SK-N-DZ (cell line): Measurements from ENCODE around the gene HSD17B2.

Experiments used
- DNase-seq: peaks from one replicate; pipeline ENCODE4 v3.0.0-alpha.2; 2015; ENCODE audit warnings: low spot score

The HSD17B2 gene

GRCh38 chr16:82049484-82049883, 14.4 kb downstream of the HSD17B2 start:
- no peak for DNase-seq

- DNase-seq = no peak
These were observed 15.5 kb downstream of the HSD17B2 start for GRCh38 chr16:82050506-82050905.

GRCh38 chr16:82050909-82051357, 15.9 kb downstream of the HSD17B2 start:
- DNase-seq = no peak

GRCh38 chr16:82051656-82052055, 16.6 kb downstream of the HSD17B2 start:
- DNase-seq = no peak

- DNase-seq = no peak
These were observed 20.1 kb downstream of the HSD17B2 start for GRCh38 chr16:82055117-82055516.

- DNase-seq = no peak
These were observed 20.9 kb downstream of the HSD17B2 start for GRCh38 chr16:82055728-82056549.

GRCh38 chr16:82056550-82056896, 21.5 kb downstream of the HSD17B2 start:
- DNase-seq = no peak

GRCh38 chr16:82059161-82059982, 24.3 kb downstream of the HSD17B2 start:
- no peak for DNase-seq

- DNase-seq = no peak
These were observed 24.9 kb downstream of the HSD17B2 start for GRCh38 chr16:82059983-82060421.

- DNase-seq = no peak
These were observed 26.9 kb downstream of the HSD17B2 start for GRCh38 chr16:82061861-82062525.

GRCh38 chr16:82062645-82063058, 27.6 kb downstream of the HSD17B2 start:
- no peak for DNase-seq

- DNase-seq = no peak
These were observed 28.5 kb downstream of the HSD17B2 start for GRCh38 chr16:82063456-82064082.

- DNase-seq = no peak
These were observed 32.2 kb downstream of the HSD17B2 start for GRCh38 chr16:82067042-82067803.

GRCh38 chr16:82067804-82068325, 32.8 kb downstream of the HSD17B2 start:
- DNase-seq = no peak

GRCh38 chr16:82070656-82071369, 35.8 kb downstream of the HSD17B2 start:
- DNase-seq = no peak

- DNase-seq = no peak
These were observed 36.4 kb downstream of the HSD17B2 start for GRCh38 chr16:82071421-82071820.

- no peak for DNase-seq
These were observed 37.3 kb downstream of the HSD17B2 start for GRCh38 chr16:82072313-82072712.

- DNase-seq = no peak
These were observed 39.0 kb downstream of the HSD17B2 start for GRCh38 chr16:82074019-82074558.

- DNase-seq = no peak
These were observed 43.1 kb downstream of the HSD17B2 start for GRCh38 chr16:82078125-82078524.

GRCh38 chr16:82079892-82080291, 44.8 kb downstream of the HSD17B2 start:
- no peak for DNase-seq
